Inferior parietal cortex (tissue), 1 donor: ENCODE data around the gene NCS1.
"Not testable (repeated sequence)": the region's sequence is repeated elsewhere in the genome, so short reads cannot be mapped to it uniquely, and the experiment has no call there.

ENCODE experiments used
- DNase-seq: peaks from one replicate; pipeline ENCODE4 v3.0.0-alpha.2; 2016; ENCODE audit errors: extremely low spot score

Gene NCS1

GRCh38 chr9:130263601-130264413, 91.6 kb downstream of the NCS1 start:
- no peak for DNase-seq

DNA sequence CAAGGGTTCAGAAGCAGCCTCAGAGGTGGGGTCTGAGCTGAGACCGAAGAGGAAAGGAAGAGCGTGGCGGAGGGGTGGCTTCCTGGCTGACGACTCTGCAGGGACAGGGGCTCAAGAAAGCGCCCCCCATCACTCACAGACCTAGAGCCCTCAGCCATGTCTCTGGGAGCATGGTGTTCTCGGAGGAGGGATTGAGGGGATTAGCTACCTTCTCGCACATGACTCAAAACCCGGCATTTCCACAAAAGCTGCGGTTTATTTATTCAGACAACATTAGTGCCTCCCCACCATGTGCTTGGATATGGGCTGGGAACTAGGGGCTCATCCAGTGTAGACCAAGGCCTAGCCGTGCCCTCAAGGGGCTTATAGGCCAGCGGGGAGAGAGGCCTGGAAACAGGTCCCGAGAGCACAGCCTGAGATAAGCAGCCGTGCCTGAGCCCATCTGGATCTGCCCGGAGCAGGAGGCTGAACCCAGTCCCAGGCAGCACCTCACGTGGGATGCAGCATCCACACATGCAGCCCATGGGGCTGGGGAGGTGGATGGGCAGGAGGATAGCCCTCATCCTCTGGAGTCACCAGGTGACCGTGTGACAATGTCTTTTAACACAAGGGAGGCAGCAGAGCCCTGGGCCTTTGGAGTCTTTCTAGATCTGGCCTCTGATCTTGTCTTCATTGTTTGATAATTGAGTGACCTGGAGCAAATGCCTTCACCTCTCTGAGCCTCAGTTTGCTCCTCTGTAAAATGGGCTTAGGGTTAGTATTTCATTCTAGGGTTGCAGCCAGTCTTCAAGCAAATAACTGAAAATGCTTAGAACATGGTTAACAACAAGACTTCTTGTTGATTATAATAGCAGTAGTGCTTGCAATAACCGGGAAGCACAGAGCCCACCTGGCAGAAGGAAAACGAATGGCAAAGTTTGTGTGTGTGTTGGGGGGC, 92.5 kb downstream of the NCS1 start:
- DNase-seq: no peak

GRCh38 chr9:130265431-130266235, 93.4 kb downstream of the NCS1 start, which contains the start of gene HMCN2:
Gene HMCN2 (plus strand): TSS chr9:130265760. CDS start chr9:130265879, 119 bp downstream.
- DNase-seq: no peak

DNA sequence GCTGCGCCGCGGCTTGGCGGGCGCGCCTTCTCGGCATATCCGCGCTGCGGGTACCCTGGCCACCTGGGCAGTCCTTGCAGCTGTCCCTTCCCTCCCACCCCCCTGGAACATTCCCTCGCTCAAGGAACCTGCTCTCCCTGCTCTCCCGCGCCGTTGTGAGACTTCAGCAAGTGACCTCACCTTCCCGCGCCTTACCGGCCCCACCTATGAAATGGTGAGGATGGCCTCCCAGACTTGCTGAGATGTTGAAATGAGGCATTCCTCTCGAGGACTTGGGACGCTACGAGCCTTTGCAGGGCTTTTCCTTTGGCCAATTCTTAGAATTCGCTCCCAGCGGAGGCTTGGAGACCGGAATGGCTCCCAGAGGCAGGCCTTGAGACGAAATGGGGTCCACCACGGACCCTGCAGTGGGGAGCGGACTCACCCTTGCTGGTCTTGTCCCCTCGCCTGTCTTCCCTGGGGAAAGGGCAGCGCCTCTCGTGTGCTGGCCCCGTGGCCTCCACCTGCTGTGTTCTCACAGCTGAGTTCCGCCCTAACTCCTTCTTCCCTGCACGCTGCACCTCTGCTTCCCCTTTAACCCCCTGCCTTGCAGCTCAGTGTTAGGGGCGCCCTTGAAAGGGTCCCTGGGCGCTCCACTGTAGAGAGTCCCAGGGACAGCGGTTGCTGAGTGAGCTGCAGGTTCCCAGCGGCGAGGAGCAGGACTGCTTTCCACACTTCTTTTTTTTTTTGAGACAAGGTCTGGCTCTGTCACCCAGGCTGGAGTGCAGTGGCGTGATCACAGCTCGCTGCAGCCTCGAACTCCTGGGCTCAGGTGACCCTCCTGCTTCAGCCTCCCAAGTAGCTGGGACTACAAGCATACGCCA, 94.3 kb downstream of the NCS1 start:
- DNase-seq: no peak

DNA sequence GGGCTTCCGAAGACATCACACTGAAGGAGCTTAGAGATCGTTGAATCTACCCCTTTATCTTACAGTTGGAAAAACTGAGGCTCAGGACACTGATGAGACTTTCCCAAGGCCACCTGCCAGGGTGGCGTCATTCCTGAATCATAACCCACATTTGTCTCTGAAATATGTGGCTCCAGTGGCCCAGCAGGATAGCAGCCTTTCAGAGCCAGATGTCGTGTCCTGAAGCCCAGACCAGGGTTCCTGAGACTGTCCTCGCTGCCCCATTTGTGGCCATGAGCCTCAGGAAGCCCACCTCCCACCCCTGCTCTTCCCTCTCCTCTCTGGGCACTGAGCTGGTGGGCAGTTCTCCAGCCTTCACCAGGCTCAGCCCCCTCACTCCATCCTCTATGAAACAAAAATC, 95.7 kb downstream of the NCS1 start:
- no peak for DNase-seq

DNA sequence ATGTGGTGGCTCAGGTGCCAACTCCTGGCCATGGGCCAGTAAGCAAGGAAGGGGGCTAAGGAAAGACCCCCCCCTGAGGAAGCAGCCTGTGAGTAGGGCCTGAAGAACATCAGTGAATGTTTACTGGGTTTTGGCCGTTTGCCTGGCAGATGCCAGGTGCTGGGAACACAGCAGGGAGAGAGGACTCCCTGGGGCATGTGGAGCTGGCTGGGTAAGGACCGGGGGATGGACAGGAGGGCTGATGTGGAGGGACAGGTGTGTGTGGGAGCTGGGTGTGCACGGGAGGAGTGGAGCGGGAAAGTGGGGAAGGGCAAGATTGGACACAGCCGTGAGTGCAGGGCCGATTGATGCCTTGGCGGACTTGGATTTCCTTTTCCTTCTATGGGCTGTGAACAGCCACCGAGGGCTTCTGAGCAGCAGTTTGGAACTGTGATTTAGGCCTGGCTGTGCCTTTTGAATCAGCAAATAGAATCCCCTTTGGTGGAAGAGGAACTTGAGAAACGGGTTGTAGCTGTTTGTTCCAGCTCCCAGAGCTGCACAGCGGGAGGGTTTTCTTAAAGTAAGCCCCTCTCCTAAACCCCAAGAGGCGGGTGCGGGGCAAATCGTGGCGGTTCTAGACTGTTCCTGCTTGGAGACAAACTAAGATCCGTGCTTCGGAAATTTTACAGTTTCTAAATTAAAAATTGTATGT, 96.5 kb downstream of the NCS1 start:
- DNase-seq: no peak

GRCh38 chr9:130271473-130271872, 99.3 kb downstream of the NCS1 start:
- no peak for DNase-seq

GRCh38 chr9:130275156-130275555, 103.0 kb downstream of the NCS1 start:
- no peak for DNase-seq

GRCh38 chr9:130276121-130276520, 103.9 kb downstream of the NCS1 start:
- DNase-seq: no peak

DNA sequence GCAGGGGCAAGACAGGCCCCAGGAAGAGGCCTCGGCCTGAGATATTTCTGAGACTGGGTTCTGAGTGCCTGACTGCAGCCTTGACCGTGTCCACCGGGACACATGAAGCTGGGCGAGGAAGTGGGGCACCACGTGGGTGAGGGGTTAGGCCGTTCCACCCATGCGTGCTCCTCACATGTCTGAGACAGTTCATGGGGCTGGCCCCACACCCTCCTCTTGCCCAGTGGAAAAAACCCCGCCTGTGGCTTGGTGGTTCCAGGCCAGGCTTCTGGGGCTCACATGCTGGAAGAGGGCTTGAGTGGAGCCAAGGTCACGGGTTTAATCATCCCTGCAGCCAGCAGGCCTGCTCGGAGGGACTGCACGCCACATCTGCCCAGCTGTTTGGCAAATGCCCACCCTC, 104.8 kb downstream of the NCS1 start:
- DNase-seq: no peak

DNA sequence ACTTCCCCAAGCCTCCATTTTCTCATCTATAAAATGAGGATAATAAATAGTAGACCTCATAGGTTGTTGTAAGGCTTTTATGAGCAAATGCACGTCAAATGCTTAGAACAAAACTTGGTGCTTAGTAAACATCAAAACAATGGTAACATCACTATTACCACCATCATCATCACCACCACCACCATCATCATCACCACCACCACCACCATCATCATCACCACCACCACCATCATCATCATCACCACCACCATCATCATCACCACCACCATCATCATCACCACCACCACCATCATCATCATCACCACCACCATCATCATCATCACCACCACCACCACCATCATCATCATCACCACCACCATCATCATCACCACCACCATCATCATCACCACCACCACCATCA, 105.3 kb downstream of the NCS1 start:
- not testable (repeated sequence) for DNase-seq

- no peak for DNase-seq
Measured at GRCh38 chr9:130283539-130284248, 111.5 kb downstream of the NCS1 start.

GRCh38 chr9:130284249-130284625, 112.0 kb downstream of the NCS1 start:
- DNase-seq: no peak

- no peak for DNase-seq
Measured at GRCh38 chr9:130284690-130285089, 112.5 kb downstream of the NCS1 start.

- no peak for DNase-seq
Measured at GRCh38 chr9:130285271-130285670, 113.1 kb downstream of the NCS1 start.

GRCh38 chr9:130286072-130286770, 114.0 kb downstream of the NCS1 start:
- DNase-seq: no peak
